C4-2B (cell line): ENCODE measurements around the gene TULP4.
A peak's percentile ranks its signal among the peaks of the same experiment; 100 is the strongest.
"Not testable (repeated sequence)": the region's sequence is repeated elsewhere in the genome, so short reads cannot be mapped to it uniquely, and the experiment has no call there.

Experiments used
- H3K27ac ChIP-seq: fragments of 450-650 bp; 2 replicates; pipeline ENCODE4 v1.5.1; 2017
- CTCF ChIP-seq: fragments of 450-650 bp; conservative IDR thresholded peaks from 2 replicates; pipeline ENCODE4 v1.5.1; 2017; ENCODE audit warnings: mild to moderate bottlenecking
- ZFX ChIP-seq: fragments of 450-650 bp; IDR thresholded peaks from 2 replicates; pipeline ENCODE4 v1.6.1; 2017

TULP4 gene

DNA sequence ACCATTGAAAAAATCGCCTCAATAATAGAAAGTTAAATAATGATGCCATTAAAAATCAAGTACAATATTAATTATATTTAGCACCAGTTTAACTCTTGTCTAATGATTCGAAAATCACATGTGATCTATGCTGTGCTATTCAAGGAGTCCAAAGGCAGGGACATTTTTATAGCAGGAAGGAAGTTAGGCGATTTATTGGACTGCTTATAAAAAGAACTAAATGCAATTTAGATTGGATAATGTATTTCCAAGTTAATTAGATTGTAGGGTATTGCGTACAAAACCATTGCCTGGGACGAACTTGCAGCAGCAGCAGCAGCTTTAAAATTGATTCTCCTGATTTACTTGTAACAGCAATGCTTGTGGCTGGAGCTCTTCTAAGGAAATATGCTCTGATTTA, 160.2 kb downstream of the TULP4 start:
- no peak overlapping the region for H3K27ac ChIP-seq
- TF ChIP-seq ZFX (no peak), CTCF (no peak)

- peak overlapping the region; percentile 82 for H3K27ac ChIP-seq
- TF ChIP-seq CTCF (no peak), ZFX (no peak)
Measured at GRCh38 chr6:158474961-158475343, 162.7 kb downstream of the TULP4 start.

GRCh38 chr6:158475344-158476302, 163.4 kb downstream of the TULP4 start:
- peak overlapping the region; percentile 82 for H3K27ac ChIP-seq
- TF ChIP-seq CTCF (no peak), ZFX (no peak)

- TF ChIP-seq CTCF: no peak
- TF ChIP-seq ZFX: no peak
- H3K27ac ChIP-seq: no peak overlapping the region; the same call in 1 of the 2 replicates
Measured at GRCh38 chr6:158476389-158476788, 164.1 kb downstream of the TULP4 start.

DNA sequence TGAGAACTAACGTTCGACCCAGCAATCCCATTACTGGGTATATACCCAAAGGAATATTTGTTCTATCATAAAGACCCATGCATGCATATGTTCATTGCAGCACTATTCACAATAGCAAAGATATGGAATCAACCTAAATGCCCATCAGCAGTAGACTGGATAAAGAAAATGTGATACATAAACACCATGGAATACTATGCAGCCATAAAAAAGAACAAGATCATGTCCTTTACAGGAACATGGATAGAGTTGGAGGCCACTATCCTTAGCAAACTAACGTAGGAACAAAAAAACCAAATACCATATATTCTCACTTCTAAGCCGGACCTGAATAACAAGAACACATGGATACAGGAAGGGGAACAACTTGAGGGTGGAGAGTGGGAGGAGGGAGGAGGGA, 165.5 kb downstream of the TULP4 start:
- not testable (repeated sequence) for H3K27ac ChIP-seq

GRCh38 chr6:158480989-158481388, 168.7 kb downstream of the TULP4 start:
- TF ChIP-seq CTCF (no peak), ZFX (no peak)

DNA sequence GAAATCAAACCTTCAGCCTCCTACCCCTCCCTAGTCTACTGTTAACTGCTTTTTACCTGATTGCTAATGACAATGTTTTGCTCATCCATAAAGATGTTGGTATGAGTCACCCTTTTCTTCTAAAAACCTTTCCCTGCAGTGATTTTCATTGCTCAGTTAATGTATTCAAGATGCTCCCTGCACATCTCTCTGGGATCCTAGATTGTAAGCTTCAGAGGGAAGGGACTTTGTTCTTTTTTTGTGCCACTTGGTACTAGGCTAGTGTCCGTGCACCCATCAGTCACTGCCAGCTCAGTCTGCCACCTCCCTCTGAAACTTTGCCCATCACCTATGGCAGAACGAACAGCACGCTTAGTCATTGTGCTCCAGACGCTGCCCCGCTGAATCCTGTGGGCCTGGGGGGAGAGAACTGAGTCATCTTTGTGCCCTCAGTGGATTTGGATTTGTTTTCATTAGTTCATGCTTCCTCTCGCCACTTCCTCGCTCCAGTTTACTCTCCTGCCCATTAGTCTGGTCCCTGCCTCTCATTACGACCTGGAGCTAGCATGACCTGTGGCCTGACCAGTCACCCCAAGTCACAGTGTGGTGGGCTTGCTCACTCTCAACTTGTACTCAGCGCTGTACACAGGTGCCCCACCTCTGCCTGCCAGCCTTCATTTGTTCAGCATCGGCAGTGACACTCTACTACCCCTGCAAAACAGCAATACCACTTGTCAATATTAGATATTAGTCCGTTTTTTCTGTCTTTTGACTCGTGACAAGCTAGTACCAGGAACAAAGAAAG, 169.6 kb downstream of the TULP4 start:
- TF ChIP-seq CTCF (no peak), ZFX (no peak)
- H3K27ac ChIP-seq: no peak overlapping the region

More at GRCh38 chr6:158480989-158481388, 168.7 kb downstream of the TULP4 start:
- no peak overlapping the region for H3K27ac ChIP-seq
